Left forelimb (tissue), 1 donor: ENCODE measurements around the gene ING1.
"Not testable (repeated sequence)": the region's sequence is repeated elsewhere in the genome, so short reads cannot be mapped to it uniquely, and the experiment has no call there.

Source experiments
- DNase-seq: peaks from one replicate; pipeline ENCODE4 v3.0.0-alpha.2; 2018; ENCODE audit warnings: low spot score

Gene ING1

GRCh38 chr13:110715395-110716246 lies 2.1 kb downstream of the ING1 start:
- DNase-seq: peak; percentile 97

DNA sequence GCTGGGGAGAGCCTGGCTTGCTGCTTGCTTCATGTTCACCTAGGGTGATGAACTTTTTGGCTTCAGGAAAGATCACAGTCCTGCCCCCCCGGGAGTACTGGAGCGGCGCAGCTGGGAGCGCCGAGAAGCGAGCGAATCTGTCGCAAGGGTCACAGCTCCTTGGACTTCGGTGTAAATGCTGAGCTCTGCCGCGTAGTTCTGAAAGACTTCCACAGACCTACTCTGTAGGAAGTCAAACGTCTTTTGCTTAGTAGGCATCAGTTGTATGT lies 2.7 kb downstream of the ING1 start:
- DNase-seq: no peak

DNA sequence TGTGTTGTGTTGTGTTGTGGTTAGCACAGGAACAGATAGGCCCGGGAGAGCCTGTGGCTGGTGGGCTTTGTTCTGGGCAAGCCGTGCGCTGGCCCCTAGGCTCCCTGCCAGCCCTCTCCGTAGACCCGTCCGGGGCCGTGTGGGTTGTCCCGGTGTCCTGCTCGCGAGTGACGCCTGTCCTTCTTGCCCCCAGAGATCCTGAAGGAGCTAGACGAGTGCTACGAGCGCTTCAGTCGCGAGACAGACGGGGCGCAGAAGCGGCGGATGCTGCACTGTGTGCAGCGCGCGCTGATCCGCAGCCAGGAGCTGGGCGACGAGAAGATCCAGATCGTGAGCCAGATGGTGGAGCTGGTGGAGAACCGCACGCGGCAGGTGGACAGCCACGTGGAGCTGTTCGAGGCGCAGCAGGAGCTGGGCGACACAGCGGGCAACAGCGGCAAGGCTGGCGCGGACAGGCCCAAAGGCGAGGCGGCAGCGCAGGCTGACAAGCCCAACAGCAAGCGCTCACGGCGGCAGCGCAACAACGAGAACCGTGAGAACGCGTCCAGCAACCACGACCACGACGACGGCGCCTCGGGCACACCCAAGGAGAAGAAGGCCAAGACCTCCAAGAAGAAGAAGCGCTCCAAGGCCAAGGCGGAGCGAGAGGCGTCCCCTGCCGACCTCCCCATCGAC lies 5.7 kb downstream of the ING1 start:
- DNase-seq: no peak

- no peak for DNase-seq
Observed at GRCh38 chr13:110722971-110723370, 9.5 kb downstream of the ING1 start.

DNA sequence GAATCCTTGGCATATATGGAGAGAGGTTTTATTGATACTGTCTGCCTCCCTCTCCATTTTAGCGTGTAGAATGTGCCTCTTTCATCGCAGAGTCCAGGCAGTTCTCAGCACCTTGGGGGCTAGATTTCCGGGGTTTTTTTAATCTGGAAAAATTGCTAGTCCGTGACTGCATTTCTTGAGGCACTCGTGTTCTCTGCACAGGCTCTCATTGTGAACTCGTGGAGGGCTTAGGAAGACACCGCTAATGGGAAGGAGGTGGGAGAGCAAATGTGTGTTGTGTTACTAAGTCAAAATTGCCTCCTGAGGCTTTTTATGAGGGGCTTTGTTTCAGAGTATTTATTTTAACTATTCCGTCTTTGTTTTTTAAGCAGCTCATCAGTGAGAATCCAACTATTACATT lies 10.1 kb downstream of the ING1 start:
- DNase-seq: no peak

- not testable (repeated sequence) for DNase-seq
Observed at GRCh38 chr13:110726153-110726552, 12.7 kb downstream of the ING1 start.

- no peak for DNase-seq
Observed at GRCh38 chr13:110726726-110727125, 13.2 kb downstream of the ING1 start.

DNA sequence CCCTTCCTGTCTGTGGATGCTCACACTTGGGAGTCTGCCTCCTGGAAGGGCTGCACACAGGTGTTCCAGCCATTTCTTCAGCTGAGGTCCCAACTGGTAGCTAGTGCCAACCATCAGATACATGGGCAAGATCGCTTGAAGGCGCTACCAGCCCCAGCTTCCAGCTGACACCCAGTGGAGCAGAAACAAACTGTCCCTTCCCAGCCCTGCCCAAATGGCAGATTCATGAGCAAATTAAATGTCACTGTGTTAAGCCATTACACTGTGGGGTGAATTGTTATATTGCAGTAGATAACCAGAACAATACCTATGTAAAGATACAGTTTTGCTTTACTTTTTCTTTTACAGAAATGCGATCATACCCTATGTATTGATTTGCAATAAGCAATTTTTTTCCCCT lies 17.6 kb downstream of the ING1 start:
- no peak for DNase-seq

DNA sequence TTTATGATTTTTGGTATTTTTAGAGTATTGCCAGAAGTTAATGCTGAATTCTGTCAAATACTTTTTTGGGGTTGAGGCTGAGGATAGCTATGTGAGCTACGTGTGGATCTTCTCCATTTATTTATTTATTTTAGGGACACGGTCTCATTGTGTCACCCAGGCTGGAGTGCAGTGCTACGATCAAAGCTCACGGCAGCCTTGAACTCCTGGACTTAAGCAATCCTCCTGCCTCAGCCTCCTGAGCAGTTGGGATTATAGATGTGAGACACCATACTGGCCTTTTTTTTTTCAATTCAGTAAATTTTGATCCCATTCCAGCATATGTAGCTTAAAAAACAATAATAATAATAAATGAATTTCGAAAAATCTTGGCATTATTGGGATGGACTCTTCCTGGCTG lies 21.1 kb downstream of the ING1 start:
- DNase-seq: no peak

- DNase-seq: no peak
Observed at GRCh38 chr13:110737555-110737954, 24.1 kb downstream of the ING1 start.

- DNase-seq: no peak
Observed at GRCh38 chr13:110743687-110744086, 30.2 kb downstream of the ING1 start.

DNA sequence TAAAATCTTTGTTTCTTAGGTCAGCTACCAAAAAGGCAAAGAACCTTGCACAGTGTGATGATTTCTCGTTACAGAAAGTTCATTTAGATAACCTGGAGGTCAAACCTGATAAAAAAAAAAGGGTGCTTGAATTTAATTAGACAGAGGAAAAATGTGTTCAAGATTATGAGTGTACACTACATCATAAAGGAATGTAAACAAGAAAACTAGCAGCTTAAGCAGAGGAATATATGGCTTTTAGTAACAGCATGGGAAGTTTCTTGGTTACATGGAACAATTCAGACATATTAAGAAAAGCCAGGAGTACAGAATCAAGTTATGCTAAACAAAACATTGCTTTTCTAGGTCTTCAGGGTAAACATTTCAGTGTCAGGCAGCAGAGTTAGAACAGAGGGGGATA lies 32.9 kb downstream of the ING1 start:
- DNase-seq: no peak

DNA sequence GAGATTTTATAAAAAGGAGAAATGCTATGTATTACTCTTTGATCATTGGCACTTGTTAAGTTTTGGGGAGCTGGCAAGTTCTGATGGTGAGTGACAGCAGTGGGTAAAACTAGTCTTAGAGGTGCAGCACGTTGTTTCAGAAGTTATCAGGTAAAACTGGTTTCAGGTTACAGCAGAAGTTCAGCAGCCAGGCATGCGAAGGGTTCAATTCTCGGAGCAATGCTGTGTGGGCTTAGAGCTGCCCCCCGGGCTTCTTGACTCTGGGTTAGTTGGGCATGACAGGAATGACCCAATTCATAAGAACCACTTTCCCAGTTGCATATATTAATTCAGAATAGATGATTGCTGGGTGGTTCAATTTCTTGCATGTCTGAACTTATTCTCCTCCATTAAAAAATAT lies 34.8 kb downstream of the ING1 start:
- no peak for DNase-seq

- DNase-seq: no peak
Observed at GRCh38 chr13:110756219-110756631, 42.7 kb downstream of the ING1 start.

DNA sequence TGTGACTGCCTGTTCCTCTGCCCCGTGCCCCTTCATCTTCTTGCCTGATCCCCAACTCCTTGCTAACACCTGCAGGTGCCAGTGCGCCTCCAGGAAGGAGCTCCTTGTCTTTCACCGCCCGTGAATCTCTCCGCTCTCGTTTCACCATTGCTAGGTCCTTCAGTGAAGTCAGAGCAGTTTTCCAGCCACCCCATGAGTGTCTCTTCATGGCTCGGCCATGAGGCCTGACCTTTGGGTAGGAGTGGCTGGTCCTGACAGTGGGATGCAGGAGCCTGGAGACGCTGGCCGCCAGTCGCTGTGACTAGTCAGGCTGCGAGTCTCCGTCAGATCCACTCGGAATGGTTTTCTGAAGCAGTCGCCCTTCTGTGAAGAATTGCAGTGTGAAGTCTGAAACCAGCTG lies 43.8 kb downstream of the ING1 start:
- no peak for DNase-seq

DNA sequence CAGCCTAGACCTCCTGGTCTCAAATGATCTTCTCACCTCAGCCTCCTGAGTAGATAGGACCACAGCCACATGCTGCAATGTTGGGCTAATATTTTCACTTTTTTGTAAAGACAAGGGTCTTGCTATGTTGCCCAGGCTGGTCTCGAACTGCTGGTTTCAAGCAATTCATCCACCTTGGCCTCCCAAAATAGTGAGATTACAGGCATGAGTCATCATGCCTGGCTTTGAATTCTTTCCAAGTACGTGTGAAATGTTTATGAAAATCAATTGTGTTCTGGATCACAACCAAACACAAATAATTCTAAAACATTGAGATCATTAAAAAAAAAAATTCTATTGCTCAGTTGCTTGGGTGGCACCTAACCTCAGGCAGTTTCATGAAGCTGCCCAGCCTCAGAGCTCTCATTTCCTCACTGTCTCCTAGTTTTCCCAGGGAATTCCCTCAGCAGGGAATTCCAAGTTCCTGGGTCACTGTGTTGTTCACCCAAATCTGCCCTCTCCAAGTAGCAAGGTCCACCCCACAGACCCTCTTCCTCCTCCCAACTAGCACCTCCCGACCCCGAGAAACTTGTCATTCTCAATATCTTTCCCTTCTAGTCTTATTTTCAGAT lies 44.8 kb downstream of the ING1 start:
- no peak for DNase-seq

- no peak for DNase-seq
Observed at GRCh38 chr13:110759710-110760109, 46.2 kb downstream of the ING1 start.

- no peak for DNase-seq
Observed at GRCh38 chr13:110760611-110761010, 47.1 kb downstream of the ING1 start.

DNA sequence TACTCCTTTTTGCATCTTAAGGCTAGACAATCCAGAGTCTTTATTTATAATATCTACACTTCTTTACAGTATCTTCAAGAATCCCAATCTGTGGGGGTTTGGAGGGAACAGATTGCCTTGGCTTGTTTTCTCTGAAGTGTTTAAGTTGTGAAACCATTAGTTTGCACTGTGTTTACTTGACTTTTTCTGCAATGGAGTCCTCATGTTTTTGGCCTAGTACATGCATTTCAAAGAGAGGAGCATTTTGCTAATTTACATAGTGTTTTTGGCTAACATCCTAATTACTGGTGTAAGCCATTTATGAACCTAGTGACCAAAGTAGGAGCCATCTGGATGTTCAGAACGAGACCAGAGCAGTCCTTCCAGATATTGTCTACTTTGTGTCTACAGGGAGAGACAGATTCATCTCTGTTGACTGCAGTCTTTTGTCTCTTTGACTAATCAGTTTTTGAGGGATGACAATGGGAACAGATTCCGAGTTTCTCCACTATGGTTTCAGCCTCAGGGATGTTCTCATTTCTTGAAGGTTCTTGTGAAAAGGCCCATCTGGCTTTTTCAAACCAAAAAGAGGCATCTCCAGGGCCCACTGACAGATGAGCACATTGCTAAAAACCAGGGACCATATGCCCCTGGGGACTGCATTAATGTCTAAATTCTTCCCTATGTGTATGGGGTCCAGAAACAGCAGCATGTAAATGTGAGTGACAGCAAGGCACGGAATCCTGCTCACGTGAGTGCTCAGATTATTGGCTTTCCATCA lies 53.4 kb downstream of the ING1 start:
- no peak for DNase-seq

- DNase-seq: no peak
Observed at GRCh38 chr13:110767476-110767875, 54.0 kb downstream of the ING1 start.

GRCh38 chr13:110769097-110769496 lies 55.6 kb downstream of the ING1 start:
- DNase-seq: no peak

DNA sequence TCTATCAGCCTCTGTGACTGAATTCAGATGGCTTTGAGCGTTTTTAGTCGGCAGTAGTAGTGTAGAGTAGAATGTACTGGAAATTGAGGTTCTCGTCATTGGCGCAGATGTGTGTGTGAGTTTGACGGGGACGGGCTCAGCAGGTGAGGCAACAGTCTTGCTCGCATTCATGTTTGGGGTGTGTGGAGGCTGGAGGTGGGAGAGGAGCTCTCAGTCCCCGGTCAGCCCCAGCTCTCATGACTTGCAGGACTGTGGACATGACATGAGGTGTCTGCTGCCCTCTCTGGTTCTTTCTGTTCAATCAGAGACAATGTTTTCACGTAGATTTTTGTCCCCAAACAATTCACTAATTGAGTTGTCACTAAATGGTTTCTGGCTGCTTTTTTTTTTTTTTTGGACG lies 57.2 kb downstream of the ING1 start:
- no peak for DNase-seq

DNA sequence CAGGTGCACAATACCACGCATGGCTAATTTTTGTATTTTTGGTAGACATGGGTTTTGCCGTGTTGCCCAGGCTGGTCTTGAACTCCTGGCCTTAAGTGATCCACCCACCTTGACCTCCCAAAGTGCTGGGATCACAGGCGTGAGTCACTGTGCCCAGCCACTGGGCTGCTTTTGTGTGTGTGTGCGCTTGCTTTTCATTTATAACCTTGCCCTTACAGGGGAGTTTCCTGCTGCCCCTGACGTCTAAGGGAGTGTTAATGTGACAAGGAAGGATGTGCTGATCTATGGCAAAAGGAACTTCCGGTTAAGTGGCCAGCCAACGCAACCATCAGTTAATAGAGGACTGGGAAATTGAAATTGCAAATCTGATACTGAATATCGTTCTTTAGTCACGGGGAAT lies 57.7 kb downstream of the ING1 start:
- DNase-seq: no peak
